Activated T-helper 1 cell treated with anti-CD3 and anti-CD28 coated beads, Interleukin-12 subunit alpha, Interleukin-12 subunit beta, Interleukin-2, Interleukin-4 antibody, amounts not matched to agents 30 ng/mL and 10 ng/mL and 1 ng/mL, durations not matched to agents 14 hours and 24 hours and 36 hours (primary cell): ENCODE data around the gene KCNT2. TPM values are rescaled to one million over a fixed set of nuclear protein-coding genes. Genes with fewer than 3 reads are reported as not detected.
"Not testable (repeated sequence)": the region's sequence is repeated elsewhere in the genome, so short reads cannot be mapped to it uniquely, and the experiment has no call there.

Experiments used
- DNase-seq: peaks from one replicate; pipeline ENCODE4 v3.0.0; 2021; ENCODE audit warnings: low spot score
- H3K27ac Mint-ChIP-seq: one replicate; pipeline ENCODE4 v1.8.0; 2021; ENCODE audit warnings: mild to moderate bottlenecking, mixed read lengths
- H3K27me3 Mint-ChIP-seq: one replicate; pipeline ENCODE4 v1.8.0; 2022; ENCODE audit warnings: mild to moderate bottlenecking, moderate library complexity, mixed read lengths; ENCODE audit not compliant: insufficient read depth
- H3K36me3 Mint-ChIP-seq: one replicate; pipeline ENCODE4 v1.8.0; 2021; ENCODE audit warnings: low read depth, mixed read lengths
- H3K4me1 Mint-ChIP-seq: one replicate; pipeline ENCODE4 v1.8.0; 2021; ENCODE audit warnings: low read depth, mixed read lengths
- H3K4me3 Mint-ChIP-seq: one replicate; pipeline ENCODE4 v1.8.0; 2021; ENCODE audit warnings: mild to moderate bottlenecking, moderate library complexity, mixed read lengths
- H3K9me3 Mint-ChIP-seq: one replicate; pipeline ENCODE4 v1.8.0; 2021; ENCODE audit warnings: mixed read lengths
- intact Hi-C: fragments of 100-400 bp; cut with micrococcal nuclease; formaldehyde crosslinking; loops from one replicate; pipeline ENCODE4 v1.15.1; 2024
- total RNA-seq: library from RNA; stranded (reverse); gene quantifications from 2 replicates; pipeline ENCODE4 v1.2.3, GENCODE V29; 2022

KCNT2 gene
- total RNA-seq, 1 donor from 2014 or later, result not detected

DNA sequence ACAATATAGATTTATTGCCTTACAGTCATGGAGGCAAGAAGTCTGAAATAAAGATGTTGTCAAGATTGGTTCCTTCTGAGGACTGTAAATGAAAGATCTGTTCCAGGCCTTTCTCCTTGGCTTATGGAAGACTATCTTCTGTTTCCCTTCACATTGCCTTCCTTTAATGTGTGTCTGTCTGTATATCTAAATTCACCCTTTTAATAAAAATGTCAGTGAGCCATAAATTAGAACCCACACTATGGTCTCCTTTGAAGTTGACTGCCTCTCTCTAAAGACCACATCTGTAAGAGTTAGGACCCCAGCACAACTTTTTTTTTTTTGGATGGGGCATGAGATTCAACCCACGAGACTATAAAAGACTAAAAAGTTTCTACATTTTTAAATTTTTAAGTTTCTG lies 305.8 kb downstream of the KCNT2 start:
- DNase-seq, result no peak
- intact Hi-C loops, result no loop called here
- no peak overlapping the region for H3K4me3 Mint-ChIP-seq
- no peaks in the 10 kb centered on the region for H3K36me3 Mint-ChIP-seq
- H3K4me1 Mint-ChIP-seq, result no peaks in the 10 kb centered on the region
- no peak overlapping the region for H3K27ac Mint-ChIP-seq
- peaks cover 2% of the 10 kb centered on the region for H3K27me3 Mint-ChIP-seq
- no peaks in the 10 kb centered on the region for H3K9me3 Mint-ChIP-seq

DNA sequence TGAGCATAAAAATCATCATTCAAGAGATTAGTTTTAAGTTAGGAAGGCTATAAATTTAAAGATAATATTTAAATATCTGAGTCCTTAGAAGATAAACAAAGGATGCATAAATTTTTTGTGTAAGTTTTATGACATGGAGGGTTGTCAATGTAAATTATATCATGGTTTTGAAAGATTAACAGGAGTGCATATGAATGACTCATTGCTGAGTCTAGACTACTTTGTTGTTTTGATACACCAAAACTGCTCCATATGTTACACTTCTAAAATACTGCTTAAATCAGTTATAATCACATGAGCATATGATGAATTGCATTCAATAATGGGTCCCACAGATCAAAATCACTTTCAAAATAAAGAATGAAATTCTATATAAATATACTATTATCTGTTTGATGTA lies 312.5 kb downstream of the KCNT2 start:
- no peak overlapping the region for H3K4me3 Mint-ChIP-seq
- H3K27ac Mint-ChIP-seq, result no peak overlapping the region
- H3K9me3 Mint-ChIP-seq, result no peaks in the 10 kb centered on the region
- intact Hi-C loops, result no loop called here
- no peaks in the 10 kb centered on the region for H3K36me3 Mint-ChIP-seq
- peaks cover 2% of the 10 kb centered on the region for H3K27me3 Mint-ChIP-seq
- DNase-seq, result no peak
- H3K4me1 Mint-ChIP-seq, result no peaks in the 10 kb centered on the region

DNA sequence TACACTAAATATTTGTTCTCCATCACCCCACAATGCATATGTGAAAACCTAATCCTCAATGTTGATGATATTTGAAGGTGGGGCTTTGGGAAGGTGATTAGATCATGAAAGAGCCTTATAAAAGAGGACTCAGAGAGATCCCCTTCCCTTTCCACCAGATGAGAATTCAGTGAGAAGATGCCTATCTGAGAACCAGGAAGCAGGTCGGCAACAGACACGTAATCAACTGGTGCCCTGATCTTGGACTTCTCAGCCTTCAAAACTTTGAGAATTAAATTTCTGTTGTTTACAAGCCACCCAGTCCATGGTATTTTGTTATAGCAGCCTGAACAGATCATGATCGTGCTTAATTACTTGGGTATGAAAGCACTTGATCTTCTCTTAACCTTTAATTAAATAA lies 329.4 kb downstream of the KCNT2 start:
- DNase-seq, result no peak
- Mint-ChIP-seq H3K27me3 (no peaks in the 10 kb centered on the region), H3K4me1 (no peaks in the 10 kb centered on the region), H3K4me3 (no peak overlapping the region), H3K27ac (no peak overlapping the region), H3K9me3 (no peaks in the 10 kb centered on the region), H3K36me3 (no peaks in the 10 kb centered on the region)
- intact Hi-C loops, result no loop called here

DNA sequence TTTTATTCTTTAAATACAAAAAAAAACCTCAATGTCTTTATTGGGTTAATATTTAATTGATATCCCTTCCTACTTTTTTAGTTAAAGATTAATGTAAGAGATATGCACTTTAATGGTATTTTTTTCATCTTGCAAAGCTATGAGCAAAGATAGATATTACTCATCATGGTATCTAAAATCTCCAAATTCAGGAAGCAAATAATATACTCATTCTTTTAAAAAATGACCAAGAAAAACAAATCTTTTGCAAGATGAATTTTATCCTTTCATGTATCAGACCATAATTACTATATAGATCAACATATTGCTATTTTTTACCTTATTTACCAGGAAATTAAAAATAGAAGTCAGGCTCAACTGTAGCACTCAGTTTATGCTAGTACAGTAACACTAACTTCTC lies 330.4 kb downstream of the KCNT2 start:
- H3K4me3 Mint-ChIP-seq, result no peak overlapping the region
- intact Hi-C loops, result no loop called here
- H3K36me3 Mint-ChIP-seq, result no peaks in the 10 kb centered on the region
- H3K27ac Mint-ChIP-seq, result no peak overlapping the region
- no peaks in the 10 kb centered on the region for H3K9me3 Mint-ChIP-seq
- H3K4me1 Mint-ChIP-seq, result no peaks in the 10 kb centered on the region
- no peak for DNase-seq
- no peaks in the 10 kb centered on the region for H3K27me3 Mint-ChIP-seq

DNA sequence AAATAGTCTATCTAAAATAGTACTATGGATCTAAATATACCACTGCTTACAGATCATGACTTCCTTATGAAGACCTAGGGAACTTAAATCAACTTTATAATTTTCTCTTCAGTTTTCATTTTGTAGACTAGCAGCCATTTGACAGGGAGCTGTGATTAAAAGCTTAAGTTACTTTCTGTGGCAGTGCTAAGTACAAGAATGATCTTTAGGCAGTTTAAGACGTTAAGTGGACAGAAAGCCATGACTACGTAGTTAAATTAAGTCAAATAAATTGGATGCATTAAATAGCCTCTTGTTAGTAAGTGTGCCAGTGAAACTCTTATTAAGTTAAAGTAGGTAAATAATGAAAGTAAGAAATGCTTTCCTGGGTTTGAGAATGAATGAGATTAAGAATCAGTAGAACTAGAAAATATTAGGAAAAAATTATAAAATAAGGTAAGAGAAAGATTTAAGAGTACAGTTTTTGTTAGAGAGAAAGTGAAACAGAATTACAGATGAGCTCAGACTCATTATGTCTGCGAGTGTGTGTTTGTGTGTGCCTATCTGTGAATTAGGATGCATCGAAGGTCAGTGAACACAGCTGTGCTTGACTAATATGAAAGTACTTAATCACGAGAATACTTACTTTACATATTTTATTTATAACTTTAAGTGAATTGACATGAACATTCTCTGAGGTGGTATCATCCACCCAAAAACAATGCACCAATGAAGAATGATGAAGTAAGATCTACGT lies 336.9 kb downstream of the KCNT2 start:
- H3K9me3 Mint-ChIP-seq, result no peaks in the 10 kb centered on the region
- H3K27ac Mint-ChIP-seq, result no peak overlapping the region
- H3K4me1 Mint-ChIP-seq, result no peaks in the 10 kb centered on the region
- H3K27me3 Mint-ChIP-seq, result no peaks in the 10 kb centered on the region
- DNase-seq, result no peak
- no peak overlapping the region for H3K4me3 Mint-ChIP-seq
- intact Hi-C loops, result no loop called here
- H3K36me3 Mint-ChIP-seq, result no peaks in the 10 kb centered on the region

DNA sequence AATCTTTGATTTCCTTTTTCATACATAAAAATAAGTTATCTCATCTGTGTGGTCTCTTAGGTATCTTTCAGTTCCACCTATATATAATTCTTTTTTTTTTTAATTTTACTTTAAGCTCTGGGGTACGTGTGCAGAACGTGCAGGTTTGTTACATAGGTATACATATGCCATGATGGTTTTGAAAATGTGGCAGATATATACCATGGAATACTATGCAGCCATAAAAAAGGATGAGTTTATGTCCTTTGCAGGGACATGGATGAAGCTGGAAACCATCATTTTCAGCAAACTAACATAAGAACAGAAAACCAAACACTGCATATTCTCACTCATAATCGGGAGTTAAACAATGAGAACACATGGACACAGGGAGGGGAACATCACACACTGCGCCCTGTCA lies 345.2 kb downstream of the KCNT2 start:
- H3K27me3 Mint-ChIP-seq, DNase-seq, H3K9me3 Mint-ChIP-seq, H3K4me1 Mint-ChIP-seq, H3K4me3 Mint-ChIP-seq, H3K27ac Mint-ChIP-seq, intact Hi-C loops, H3K36me3 Mint-ChIP-seq: not testable (repeated sequence)

DNA sequence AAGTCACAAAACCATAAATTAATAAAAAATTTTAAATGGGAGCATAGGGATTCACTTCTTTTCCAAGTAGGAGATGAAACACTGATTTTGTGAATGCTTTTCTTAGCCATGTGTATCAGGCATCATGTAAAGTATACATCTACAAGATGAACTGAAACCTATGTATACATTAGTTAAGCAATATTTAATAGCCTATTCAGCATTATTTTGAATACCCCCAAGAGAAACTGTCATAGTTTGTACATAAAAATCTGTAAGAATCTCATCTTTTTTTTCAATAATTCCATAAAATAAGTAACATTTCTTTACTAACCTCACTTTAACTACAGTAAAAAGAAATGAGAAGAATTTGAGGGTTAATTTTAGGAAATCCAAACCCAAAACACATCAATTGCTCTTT lies 348.0 kb downstream of the KCNT2 start:
- DNase-seq, result no peak
- H3K36me3 Mint-ChIP-seq, result no peaks in the 10 kb centered on the region
- H3K4me3 Mint-ChIP-seq, result no peak overlapping the region
- H3K4me1 Mint-ChIP-seq, result no peaks in the 10 kb centered on the region
- no peaks in the 10 kb centered on the region for H3K27me3 Mint-ChIP-seq
- no peak overlapping the region for H3K27ac Mint-ChIP-seq
- intact Hi-C loops, result no loop called here
- H3K9me3 Mint-ChIP-seq, result no peaks in the 10 kb centered on the region

DNA sequence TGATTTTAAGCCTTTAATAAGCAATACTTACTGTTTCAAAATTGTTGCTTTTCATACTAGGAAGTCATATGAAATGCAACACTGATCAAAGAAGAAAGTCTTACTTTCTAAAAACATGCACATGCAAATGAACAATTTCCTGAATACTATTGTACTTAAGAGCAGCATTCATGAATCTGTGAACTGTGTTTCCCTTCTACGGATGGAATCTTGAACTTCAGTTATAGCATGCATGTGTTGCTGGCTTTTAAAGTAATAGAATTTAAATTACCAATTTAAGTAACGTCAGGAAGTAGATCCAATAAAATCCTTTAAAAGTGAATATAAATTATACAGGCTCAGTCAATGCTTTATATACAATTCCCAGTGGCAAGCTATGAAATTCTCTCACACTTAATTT lies 348.9 kb downstream of the KCNT2 start:
- Mint-ChIP-seq H3K4me3 (no peak overlapping the region), H3K9me3 (no peaks in the 10 kb centered on the region)

DNA sequence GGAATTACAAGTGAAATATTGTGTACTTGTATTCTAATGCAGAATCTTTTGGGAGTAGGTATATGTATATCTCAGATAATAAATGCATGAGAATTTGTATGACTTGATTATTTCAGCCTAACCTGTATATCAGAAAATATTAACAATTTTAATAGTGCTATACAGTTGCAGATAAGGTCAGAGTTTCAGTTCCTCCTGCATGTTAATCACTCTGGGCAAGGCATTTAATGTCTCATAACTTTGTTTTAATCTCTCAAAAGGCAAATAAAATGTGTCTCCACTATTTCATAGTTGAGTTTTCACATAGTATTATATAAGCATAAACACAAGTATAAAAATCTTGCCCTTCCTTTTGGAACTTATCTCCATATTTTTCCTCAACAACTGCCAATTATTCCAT lies 352.5 kb downstream of the KCNT2 start:
- no peak for DNase-seq
- Mint-ChIP-seq H3K4me3 (no peak overlapping the region), H3K4me1 (no peaks in the 10 kb centered on the region), H3K27ac (no peak overlapping the region), H3K36me3 (no peaks in the 10 kb centered on the region), H3K9me3 (no peaks in the 10 kb centered on the region), H3K27me3 (no peaks in the 10 kb centered on the region)
- intact Hi-C loops, result no loop called here

More for the DNA sequence above, 348.9 kb downstream of the KCNT2 start:
- no peaks in the 10 kb centered on the region for H3K36me3 Mint-ChIP-seq
- intact Hi-C loops, result no loop called here
- DNase-seq, result no peak
- no peaks in the 10 kb centered on the region for H3K27me3 Mint-ChIP-seq
- no peak overlapping the region for H3K27ac Mint-ChIP-seq
- no peaks in the 10 kb centered on the region for H3K4me1 Mint-ChIP-seq

DNA sequence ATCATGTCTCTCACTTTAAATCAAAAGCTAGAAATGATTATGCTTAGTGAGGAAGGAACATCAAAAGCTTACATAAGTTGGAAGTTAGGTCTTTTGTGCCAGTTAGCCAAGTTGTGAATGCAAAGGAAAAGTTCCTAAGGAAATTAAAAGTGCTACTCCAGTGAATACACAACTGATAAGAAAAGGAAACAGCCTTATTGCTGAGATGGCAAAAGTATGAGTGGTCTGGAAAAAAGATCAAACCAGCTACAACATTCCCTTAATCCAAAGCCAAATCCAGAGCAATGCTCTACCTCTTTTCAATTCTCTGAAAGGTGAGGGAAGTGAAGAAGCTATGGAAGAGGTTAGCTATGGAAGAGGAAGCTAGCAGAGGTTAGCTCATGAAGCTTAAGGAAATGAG lies 378.7 kb downstream of the KCNT2 start:
- Mint-ChIP-seq H3K4me3 (no peak overlapping the region), H3K4me1 (no peaks in the 10 kb centered on the region), H3K9me3 (peaks cover 4% of the 10 kb centered on the region), H3K27ac (no peak overlapping the region), H3K27me3 (no peaks in the 10 kb centered on the region), H3K36me3 (no peaks in the 10 kb centered on the region)
- intact Hi-C loops, result no loop called here
- no peak for DNase-seq

DNA sequence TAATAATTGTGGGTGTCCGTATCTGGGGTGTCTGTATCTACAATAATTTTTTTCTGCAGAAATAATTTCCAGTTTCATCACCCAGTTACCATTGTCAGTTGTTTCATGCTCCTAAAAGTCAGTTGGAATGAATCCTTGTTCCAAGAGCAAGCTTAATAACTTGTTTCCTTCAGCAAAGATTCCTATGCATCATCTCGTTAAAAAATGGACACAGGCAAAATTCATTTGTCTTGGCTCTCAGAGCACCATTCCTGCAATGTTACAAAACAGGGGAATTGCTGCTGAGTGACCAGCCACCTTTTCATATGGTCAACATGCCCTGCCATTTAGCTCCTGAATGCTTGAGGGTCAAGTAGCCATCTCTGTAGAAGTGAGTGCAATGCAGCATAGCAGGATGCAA lies 393.4 kb downstream of the KCNT2 start:
- Mint-ChIP-seq H3K4me3 (no peak overlapping the region), H3K9me3 (no peaks in the 10 kb centered on the region), H3K36me3 (no peaks in the 10 kb centered on the region), H3K27ac (no peak overlapping the region), H3K4me1 (no peaks in the 10 kb centered on the region), H3K27me3 (no peaks in the 10 kb centered on the region)
- DNase-seq, result no peak
- intact Hi-C loops, result no loop called here

DNA sequence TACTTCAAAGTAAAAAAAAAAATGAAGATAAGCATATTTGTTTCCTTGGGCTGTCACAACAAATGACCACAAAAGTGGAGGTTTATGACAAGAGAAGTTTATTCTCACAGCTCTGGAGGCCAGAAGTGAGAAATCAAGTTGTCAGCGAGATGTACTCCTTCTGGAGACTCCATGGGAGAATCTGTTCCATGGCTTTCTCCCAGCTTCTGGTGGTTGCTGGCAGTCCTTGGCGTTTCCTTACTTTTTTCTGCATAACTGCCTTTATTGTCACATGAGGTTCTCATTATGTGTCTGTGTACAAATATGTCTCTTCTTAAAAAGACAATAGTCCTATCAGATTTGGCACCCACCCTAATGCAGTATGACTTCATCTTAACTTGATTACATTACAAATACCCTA lies 398.3 kb downstream of the KCNT2 start:
- Mint-ChIP-seq H3K36me3 (no peaks in the 10 kb centered on the region), H3K27ac (no peak overlapping the region), H3K4me1 (no peaks in the 10 kb centered on the region), H3K9me3 (no peaks in the 10 kb centered on the region), H3K27me3 (no peaks in the 10 kb centered on the region), H3K4me3 (no peak overlapping the region)
- intact Hi-C loops, result no loop called here
- no peak for DNase-seq

DNA sequence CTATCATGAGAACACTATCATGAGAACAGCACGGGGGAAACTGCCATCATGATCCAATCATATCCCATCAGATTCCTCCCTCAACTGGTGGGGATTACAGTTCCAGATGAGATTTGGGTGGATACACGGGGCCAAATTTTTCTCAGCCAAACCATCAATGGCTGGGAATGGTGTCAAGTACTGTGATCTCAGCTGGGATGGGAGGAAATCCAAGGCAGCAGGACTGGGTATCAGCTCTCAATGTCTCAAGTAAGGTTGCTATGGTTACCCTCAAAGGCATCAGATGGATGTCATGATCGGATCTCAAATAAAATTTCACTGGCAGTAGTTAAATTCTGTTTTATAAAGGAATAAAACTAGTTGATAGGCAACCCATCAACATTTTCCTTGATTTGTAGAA lies 399.0 kb downstream of the KCNT2 start:
- no peaks in the 10 kb centered on the region for H3K9me3 Mint-ChIP-seq
- no peaks in the 10 kb centered on the region for H3K27me3 Mint-ChIP-seq
- no peaks in the 10 kb centered on the region for H3K4me1 Mint-ChIP-seq
- H3K4me3 Mint-ChIP-seq, result no peak overlapping the region
- intact Hi-C loops, result no loop called here
- no peak overlapping the region for H3K27ac Mint-ChIP-seq
- DNase-seq, result no peak
- H3K36me3 Mint-ChIP-seq, result no peaks in the 10 kb centered on the region

DNA sequence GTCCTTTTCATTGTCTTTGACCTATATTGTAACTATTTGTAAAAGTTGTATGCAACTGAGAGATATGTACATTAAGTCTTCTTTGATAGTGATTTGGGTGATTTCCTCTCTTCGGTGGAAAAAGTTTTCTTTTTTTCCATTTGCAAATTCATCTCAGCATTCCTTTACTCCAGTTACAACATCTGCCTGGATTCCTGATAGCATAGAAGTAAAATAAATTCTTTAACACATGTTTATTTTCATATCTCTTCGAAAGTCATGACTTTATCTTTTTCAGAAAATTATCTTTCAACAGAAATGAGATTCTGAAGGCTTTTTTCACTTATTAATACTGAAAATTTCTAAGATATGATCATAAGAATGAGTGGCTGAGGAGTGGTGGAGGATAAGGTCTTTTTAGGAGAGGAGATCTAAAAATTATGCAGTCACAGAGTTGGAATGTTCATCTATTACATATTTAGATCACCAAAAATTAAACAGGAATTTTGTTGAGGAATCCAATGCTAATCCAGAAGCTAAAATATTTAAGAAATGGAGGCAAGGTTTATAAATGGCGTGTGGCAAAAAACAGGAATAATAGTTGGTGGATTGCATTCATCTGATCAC lies 400.5 kb downstream of the KCNT2 start:
- no peak overlapping the region for H3K4me3 Mint-ChIP-seq
- H3K27ac Mint-ChIP-seq, result no peak overlapping the region
- intact Hi-C loops, result no loop called here
- H3K4me1 Mint-ChIP-seq, result no peaks in the 10 kb centered on the region
- H3K9me3 Mint-ChIP-seq, result no peaks in the 10 kb centered on the region
- no peaks in the 10 kb centered on the region for H3K27me3 Mint-ChIP-seq
- no peaks in the 10 kb centered on the region for H3K36me3 Mint-ChIP-seq
- no peak for DNase-seq
